HG03139 (cell line): ENCODE data around the gene INAFM1.

Experiments
- ATAC-seq: cut with Tn5 transposase; IDR thresholded peaks from one replicate; pipeline ENCODE4 v1.9.1; 2021; ENCODE audit not compliant: unreplicated experiment

Gene INAFM1

GRCh38 chr19:47274071-47274890, at the start of gene INAFM1:
TSS of gene INAFM1 (plus strand) at chr19:47274885. CDS start at chr19:47274920, 35 bp downstream.
- ATAC-seq = peak; percentile 39

DNA sequence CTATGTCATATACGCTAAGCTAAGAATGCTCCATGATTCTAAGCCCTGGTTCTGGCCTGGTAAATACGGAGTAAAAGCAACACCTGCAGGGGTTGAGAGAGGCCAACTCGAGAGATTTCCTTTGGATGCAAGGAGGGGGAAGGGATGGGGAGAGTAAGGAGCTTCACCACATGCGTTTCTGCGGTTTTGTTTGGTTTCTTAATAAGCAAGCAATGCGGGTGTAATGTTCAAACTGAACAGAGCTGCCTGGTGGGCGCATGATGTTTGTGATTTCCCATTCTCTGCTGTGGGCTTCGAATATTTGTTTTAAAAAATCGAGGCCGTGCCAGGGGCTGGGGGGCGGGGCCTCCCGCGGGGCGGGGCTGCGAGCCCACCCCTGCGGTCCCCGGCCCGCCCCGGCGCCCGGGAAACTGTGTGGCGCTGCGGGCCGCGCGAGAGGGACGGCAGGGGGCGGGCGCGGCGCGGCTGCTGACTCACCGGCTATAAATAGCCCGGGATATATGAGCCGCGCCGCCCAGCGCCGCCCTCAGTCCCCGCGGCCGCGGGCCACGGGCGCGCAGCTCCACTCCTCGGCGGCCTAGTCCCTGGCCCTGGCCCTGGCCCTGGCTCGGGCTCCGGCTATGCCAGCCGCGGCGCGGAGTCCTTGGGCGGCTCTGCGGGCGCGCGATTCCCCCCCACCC, 48.8 kb upstream of the INAFM1 start:
- ATAC-seq = peak; percentile 36

- ATAC-seq = peak; percentile 6
Measured at GRCh38 chr19:47226426-47227351, 48.0 kb upstream of the INAFM1 start.

DNA sequence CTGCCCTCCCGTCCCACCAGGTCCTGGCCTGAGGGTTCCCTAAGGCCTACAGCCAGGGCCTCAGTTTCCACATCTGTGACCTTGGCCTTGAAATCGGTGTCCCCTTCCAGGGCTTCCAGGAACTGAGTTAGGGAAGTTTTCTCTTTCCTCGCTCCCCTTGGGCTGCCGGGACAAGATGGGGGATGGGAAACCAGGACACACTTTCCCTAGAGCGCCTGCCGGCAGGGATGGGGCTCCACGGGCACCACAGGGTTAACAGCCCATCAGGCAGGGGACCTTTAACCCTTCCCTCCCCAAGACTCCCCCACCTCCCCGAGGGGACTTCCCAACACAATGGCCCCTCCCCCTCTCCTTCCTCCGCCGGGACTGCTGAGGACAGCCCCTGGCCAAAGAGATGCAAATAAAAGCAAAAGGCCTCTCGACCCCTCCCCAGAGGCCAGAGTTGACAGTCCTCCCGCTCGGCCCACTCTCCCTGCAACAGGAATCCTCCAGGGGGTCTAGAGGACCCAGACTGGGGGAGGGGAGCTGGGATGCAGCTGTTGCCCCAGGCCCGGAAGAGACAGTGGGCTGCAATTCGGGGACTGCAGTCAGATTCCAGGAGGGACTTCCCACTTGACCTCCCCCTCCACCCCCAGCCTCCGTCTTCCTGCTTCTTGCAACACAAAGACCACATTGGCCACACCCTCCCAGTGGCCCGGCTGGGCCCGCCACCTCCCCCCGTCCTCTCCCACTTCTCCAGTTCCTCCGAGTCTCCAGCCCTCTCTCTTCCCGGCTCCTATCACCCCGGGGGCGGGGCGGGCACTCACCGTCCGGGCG, 47.1 kb upstream of the INAFM1 start:
- no peak for ATAC-seq

DNA sequence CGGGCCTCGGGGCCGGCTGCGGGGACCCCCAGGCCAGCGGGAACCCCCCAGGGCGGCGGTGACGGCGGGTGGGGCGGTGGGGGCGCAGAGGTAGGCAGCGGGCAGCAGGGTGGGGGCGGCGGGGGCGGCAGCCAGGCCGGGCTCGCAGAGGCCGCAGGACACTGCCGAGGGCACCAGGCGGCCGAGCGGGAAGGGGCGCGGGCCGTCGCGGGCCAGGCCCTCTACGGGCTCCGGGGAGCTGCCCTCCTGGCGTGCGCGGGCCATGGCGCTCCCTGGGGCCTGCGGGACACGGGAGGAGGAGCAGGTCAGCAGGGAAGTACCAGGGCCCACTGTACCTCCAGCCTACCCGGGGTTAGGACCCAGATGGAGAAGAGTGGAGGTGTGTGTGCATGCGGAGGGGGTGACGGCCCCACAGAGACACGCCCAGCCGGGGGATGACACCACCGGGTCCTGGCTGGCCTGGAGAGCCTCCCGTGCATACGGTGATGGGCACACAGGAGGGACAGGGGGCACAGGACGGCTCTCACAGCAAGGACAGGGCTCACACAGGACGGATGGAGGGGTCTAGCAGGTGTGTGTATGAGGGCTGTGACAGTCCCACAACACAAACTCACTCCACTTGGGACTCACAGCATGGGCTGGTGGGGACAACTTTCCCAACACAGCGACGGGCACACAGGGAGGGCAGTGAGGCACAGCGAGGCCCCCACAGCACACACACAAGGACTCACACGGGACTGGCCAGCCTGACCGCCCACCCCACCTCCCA, 46.3 kb upstream of the INAFM1 start:
- no peak for ATAC-seq

DNA sequence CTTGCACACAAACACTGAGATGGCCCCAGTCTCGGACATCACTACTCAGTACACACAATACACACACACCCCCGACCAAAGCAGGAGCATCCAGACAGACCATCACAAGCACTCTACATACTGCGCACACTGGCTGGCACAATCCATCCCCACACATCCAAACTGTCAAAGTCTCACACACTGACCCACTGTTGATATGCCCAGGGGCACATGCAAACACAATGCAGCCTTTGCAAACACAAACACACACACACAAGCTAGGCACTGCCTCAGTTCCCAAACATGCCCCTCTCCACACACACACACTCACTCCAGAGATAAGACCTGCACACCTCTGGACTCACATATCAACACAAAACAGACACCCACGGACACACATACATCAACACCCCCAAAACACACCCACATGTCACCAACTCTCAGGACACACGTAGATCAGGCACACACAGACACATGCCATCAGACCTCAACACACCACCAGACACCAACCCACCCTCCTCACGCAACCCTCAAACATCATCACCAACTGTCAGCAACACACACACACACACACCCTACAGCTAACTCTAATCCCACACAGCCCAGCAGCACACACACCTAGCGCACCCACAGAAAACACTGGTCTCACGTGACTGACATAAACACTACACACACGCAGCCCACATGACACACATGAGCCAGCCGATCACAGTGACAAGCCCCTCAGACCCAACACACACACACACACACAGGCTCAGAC, 45.6 kb upstream of the INAFM1 start:
- ATAC-seq = no peak

DNA sequence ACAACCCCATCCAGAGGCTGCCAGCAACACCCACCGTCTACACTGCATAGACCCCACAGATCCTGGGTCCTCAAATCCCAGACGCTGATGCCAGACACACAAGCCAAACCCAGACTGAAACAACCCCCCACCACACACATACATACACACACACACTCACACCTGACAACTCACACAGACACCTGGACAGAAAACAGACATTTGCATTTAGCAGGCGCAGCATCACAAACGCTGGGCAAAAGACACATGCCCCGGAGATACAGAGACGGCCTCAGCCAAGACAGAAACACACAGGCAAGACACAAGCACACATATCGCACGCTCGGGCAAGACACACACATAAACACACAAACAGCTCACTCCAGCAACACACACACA, 45.0 kb upstream of the INAFM1 start:
- no peak for ATAC-seq

DNA sequence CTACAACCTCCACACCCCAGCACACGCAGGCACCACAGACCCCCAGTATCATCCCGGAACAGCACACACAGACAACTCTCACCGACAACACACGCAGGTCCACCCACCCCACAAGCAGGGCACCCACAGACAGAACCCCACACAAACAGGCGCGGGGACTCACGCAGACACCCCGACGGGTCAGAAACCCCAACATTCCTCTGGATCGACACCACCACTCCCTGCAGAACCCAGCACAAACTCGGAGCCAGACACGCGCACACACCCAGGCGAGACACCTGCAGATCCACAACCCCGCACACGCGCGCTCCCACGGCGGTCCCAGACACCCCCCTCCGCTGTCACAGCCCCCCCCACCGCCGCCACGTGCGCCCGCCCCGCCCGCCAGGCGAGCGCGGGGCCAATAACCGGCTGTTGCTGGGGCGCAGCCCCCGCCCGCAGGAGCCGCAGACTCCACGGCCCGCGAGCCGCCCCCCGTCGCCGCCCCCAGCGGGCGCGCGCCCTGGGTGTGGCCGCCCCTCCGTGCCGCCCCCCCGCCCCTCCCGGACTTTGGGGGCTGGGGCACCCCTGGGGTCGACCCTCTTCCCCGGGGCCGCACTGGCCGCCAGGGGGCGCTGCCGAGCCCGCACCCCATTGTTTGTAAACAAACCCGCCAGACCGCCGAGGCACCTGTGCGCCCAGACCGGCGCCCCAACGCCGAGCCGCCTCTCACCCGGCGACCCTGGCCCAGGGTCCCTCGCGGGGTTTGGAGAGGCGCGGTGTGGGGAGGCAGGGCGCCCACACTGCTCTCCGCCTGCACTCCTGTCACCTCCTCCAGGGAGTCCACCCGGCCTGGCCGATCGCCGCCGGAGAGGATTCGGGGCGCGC, 44.4 kb upstream of the INAFM1 start:
- no peak for ATAC-seq

DNA sequence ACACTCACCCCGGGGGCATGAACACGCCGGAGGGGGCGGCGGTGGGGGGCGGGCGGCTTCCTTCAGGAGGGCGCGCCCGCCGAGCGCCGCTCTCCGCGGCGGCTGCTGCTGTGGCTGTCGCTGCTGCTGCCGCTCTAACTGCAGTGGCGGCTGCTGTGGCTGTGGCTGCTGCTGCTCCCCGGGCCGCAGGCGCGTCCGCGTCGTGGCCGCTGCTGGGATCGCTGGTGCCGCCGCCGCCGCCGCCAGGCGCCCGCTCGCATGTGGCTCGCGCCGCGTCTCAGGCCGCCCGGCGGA, 43.8 kb upstream of the INAFM1 start, which contains the start of gene BBC3:
TSS of gene BBC3 (minus strand) at position 279 of the 294 bp plus-strand sequence. CDS start 2,768 bp downstream, outside the sequence.
- no peak for ATAC-seq

GRCh38 chr19:47231215-47232054, 43.2 kb upstream of the INAFM1 start:
- ATAC-seq = no peak

DNA sequence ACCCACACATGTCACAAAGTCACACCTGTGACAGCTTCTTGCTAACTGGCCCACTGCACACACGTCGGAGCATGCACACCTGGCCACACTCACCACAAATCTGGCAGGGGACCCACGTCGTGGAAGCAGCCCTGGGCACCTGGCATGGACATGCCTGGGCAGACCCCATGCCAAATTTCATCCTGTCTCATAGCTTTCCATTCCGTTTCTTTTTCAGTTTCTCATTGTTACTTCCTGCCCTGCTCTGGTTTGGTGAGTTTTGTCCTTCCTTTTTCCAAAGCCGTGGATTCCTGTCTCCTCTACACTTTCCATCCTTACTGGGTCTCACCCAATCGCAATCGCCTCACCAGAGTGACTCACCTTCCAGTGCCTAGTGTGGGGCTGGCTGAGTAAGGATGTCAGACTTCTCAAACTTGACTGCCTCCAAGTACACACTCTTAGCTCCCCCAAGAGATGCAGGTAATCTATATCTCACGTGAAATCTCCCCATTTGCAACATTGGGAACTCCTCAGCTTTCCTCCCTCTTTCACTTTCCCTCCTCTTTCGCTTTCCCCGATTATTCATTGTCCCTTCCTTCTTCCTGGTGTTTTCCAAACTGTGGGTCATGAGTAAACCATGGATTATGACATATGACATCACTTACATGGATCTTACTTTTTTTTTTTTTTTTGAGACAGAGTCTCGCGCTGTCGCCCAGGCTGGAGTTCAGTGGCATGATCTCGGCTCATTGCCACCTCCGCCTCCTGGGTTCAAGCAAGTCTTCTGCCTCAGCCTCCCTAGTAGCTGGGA, 42.1 kb upstream of the INAFM1 start:
- ATAC-seq = no peak

DNA sequence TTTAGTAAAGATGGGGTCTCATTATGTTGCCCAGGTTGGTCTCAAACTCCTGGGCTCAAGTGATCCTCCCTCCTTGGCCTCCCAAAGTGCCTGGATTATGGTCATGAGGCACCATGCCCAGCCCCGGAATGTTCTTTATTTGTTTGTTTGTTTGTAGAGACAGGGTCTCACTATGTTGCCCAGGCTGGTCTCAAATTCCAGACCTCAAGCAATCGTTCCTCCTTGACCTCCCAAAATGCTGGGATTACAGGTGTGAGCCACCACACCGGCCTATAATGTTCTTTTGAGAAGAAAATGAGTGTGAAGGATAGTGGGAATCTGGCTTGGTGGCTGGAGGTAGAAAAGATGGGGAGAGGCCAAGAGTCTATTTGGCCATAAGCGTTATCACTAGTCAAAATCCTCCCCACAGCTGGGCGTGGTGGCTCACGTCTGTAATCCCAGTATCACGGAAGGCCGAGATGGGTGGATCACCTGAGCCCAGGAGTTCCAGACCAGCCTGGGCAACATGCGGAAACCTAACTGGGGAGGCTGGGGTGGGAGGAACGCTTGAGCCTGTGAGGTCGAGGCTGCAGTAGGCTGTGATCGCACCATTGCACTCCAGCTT, 38.5 kb upstream of the INAFM1 start:
- no peak for ATAC-seq

DNA sequence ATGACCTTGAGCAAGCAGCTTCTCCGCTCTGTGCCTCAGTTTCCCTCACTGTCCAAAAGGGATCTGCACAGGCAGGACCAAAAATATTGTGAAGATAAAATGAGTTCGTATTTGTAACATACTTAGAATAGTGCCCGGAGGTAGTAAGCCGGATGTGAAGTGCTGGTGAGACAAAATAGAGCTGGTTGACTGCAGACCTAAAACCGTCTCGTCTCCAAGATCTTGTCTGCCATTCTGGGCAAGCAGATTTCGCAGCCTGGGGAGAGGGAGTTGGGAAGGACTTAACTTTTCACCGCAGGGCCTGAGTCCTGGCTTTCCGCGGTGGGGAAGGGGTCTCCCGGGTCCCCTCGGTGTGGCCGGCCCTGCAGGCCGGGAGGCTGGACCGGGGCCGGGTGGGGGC, 35.5 kb upstream of the INAFM1 start:
- ATAC-seq = no peak

DNA sequence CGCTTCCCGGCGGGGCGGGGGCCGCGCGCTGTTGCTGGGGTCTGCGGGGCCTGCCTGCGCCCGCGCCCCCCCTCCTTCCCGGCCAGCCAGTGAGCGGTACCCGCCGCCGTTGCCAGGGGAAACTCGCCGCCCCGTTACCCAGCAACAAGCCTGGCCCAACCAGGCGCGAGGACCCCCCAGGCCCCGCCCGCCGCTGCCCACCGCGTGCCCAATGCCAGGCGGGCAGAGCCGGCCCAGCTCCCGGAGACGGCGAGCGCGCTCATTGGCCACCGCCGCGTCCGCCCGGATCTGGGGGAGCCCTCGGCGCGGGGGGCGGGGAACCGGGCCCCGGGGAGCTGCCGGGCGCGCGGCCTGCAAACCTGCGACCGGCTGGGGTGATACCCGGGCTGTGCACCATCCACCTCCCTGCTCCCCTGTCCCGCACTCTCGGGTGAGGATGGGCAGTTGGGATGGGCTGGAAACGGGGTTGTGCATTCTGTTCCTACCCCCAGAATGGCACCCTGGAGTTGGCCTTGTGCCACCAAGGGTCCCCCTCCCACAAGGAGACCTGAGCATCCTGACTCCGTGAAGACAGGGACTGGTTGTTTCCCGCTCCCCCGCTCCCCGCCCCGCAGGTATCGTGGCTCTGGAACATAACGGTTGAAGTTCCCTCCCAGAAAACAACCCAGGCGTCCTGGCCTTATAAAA, 34.9 kb upstream of the INAFM1 start:
- ATAC-seq = no peak

DNA sequence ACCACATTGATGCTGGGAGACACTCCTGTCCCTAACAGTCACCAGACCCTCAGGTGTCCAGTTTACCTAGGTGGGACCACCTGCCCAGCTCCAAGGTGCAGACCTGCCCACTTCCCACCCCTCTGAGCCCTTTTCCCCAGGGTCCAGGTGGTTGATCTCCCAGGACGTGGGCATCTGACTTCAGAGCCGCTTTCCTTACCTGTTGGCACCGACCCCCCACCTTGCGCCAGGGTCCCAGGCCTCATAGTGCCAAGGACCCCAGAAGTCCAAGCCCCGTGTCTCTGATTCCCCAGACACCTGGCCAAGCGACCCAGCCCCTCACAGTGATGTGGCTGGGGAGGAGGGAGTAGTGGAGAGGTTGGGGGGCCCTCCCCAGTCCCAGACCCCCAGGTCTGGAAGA, 34.1 kb upstream of the INAFM1 start:
- no peak for ATAC-seq
